Hindlimb muscle (tissue), 1 donor: Measurements from ENCODE around the gene GPC2. TPM values are rescaled to one million over a fixed set of nuclear protein-coding genes. Genes with fewer than 3 reads are reported as not detected.
"Not testable (repeated sequence)": the region's sequence is repeated elsewhere in the genome, so short reads cannot be mapped to it uniquely, and the experiment has no call there.

Experiments used
- DNase-seq: peaks from one replicate; pipeline ENCODE4 v3.0.0-alpha.2; 2013
- polyA plus RNA-seq: library from polyadenylated mRNA; unstranded; fragments of 120-200 nt; gene quantifications from one replicate; pipeline ENCODE4 v1.2.1, GENCODE V29; 2013; ENCODE audit not compliant: insufficient read length

Gene GPC2
- 10.1 TPM for polyA plus RNA-seq

DNA sequence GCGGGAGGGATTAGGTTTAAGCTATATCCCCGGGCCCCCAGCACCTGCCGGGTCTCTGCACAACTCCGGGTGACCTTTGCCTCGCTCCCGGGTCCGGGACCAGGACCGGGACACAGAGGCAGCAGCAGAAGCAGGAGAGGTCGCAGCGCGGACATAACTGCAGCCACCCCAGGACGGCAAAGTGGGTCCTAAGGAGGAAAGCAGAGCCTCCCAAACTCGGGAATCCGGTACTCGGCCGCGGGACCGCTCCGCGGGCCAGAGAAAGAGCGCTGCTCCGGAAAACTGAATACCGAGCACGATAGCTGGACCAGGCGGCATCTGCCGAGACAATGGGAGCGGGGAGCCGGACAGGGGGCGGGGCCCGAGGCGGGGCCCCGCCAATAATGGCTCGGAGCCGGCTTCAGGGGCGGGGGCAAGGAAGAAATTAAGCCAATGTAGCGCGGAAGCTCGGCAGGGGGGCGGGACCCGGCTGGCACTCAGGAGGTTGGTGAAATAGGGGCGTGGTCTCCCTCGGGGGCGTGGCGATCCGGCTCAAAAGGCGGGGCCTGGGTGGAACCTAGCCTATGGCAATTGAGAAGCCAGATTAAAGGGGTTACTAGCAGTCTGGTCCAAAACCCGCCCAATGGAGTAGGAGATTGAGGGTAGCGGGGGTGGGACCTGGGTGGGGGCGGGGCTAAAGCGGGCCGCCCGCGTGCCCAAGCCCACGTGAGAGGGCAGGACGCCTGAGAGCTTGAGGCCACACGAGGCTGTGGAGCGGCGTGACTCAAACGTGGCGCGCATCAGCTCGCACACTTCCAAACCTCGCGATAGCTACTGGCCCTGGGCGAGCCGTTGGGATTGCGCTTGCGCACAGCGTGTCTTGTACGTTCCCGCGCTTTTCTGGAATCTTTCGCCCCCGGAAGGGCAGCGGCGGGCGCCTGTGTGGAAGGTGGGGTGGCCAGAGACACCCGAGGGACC is at the start of gene GPC2, which contains the start of gene STAG3:
Gene GPC2 (minus strand): TSS at position 337 of the 957 bp plus-strand sequence. CDS start 182 bp downstream, at position 155.
Gene STAG3 (plus strand): TSS at position 874 of the 957 bp plus-strand sequence. CDS start 2,639 bp downstream, outside the sequence.
- DNase-seq = peak; percentile 92

- DNase-seq = not testable (repeated sequence)
Observed at GRCh38 chr7:100224891-100225290, 47.7 kb upstream of the GPC2 start.

DNA sequence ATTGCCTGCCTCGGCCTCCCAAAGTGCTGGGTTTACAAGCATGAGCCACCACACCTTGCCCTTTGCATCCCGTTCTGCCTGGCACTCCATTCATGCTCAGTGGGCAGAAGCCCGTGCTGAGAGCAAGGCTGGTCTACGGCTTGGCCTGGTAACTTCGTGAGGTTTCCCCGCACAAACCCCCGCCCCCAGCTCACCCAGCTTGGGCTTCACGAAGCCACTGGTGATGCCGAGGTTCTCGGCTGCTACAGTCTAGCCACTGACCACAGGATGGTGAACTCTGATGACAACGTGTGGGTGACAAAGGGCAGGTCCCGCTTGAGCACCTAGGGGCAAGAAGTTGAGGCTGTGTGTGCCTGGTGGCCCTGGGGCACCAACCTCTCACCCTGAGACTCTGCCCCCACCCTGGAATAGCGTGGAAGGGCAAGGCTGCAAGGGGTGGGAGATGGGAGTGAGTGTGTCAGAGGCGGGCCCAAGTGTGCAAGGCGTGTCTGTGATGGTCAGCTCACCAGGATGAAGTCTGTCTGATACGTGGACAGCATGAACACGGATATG is 46.3 kb upstream of the GPC2 start:
- DNase-seq = not testable (repeated sequence)

DNA sequence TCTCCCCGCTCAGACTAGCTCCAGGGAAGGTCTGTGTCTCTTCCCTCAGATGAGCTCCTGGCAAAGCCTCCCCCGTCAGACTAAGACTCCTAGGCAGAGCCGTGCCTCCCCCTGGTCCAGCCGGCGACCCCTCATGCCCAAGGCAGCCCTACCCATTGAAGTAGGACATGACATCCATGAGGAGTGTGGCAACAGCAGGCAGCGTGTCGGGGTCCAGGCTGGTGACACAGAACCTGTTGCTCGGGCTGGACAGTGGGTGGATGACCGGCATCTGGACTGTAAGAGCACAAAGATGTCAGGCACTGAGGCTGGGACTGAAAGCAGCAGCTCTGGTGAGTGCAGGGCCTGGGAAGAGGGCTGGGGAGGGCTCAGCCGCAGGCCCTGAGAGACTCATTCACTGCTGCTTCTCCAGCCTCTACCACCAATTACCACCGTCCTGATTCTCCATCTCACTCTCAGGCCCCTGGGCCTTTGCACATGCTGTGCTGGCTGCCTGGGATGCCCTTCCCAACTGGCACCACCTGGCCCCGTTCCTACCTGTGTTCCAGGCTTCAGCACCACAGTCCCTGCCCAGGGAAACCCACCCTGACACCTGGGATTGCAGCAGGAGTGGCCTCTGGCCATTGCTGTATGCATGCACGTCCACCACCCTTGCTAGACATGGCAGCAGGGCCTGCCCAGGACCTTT is 45.4 kb upstream of the GPC2 start:
- DNase-seq = no peak

GRCh38 chr7:100221767-100222444 is 44.7 kb upstream of the GPC2 start:
- DNase-seq = no peak

DNA sequence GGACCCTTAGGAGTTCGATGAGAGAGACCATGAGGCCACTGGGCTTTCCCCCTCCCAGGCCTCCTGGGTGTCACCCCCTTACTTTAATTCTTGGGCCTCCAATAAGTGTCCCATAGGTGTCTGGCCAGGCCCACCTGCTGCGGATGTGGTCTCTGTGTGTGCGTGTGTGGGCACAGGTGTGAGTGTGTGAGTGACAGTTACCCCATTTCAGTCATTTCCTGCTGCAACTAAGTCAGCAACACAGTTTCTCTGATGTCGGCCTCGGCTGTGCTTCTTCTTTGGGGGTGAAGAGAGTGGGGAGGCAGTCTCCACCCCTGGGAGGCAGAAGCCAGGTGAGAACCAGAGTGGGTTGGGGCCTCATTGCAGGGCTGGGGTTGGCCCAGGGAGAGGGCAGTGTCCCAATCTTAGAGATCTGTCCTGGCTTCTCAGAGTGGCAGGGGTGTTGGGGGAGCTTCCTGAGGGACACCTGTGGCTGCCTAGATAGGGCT is 44.1 kb upstream of the GPC2 start:
- no peak for DNase-seq

DNA sequence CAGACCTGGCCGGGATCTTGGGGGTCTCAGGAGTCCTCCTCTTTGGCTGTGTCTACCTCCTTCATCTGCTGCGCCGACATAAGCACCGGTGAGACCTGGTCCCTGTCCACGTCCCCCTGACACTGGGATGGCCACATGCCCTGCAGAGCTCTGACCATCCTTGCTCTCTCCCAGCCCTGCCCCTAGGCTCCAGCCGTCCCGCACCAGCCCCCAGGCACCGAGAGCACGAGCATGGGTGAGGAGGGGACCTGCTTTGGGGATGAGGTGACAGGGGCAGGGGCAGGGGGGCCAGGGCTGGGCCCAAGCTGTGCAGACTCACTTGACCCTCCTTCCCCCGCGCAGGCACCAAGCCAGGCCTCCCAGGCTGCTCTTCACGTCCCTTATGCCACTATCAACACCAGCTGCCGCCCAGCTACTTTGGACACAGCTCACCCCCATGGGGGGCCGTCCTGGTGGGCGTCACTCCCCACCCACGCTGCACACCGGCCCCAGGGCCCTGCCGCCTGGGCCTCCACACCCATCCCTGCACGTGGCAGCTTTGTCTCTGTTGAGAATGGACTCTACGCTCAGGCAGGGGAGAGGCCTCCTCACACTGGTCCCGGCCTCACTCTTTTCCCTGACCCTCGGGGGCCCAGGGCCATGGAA is 43.5 kb upstream of the GPC2 start:
- DNase-seq = no peak

GRCh38 chr7:100219801-100220585 is 42.8 kb upstream of the GPC2 start, which contains the start of gene PVRIG:
Gene PVRIG, plus strand, starts transcription at chr7:100219949. Its CDS starts 22 bp downstream, at chr7:100219971.
- DNase-seq = not testable (repeated sequence)

DNA sequence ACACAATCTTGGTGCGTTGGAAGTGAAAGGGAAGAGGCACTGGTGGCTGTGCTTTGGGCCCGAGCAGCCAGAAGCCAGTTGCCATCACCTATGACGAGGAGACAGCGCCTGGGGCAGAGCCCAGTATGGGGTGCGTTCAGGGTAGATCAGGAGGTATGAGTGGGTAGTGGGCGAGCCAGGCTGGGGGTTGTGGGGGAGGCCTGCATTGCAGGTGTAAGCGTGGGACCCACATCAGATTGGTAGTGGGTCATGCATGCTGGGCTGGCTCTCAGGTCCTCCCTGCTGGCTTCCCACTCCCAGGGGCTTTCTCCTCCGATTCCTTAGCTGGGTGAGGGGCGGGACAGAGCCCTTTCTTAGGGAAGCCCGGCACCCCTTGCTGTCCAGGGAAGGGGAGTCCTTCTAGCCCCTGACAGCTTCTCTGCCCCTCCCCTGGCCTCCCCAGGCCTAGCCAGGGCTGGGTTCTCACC is 42.1 kb upstream of the GPC2 start:
- no peak for DNase-seq

DNA sequence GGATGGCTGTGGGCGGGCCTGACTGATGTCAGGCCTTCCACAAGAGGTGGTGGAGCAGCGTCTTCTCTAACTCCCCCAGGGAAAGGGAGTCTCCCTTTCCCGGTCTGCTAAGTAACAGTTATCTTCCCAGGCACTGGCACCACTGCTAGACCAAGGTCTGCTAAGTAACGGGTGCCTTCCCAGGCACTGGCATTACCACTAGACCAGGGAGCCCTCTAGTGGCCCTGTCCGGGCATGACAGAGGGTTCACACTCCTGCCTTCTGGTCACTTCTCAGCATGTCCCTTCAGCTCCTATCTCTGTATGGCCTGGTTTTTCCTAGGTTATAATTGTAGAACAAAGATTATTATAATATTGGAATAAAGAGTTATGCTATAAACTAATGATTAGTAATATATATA is 40.8 kb upstream of the GPC2 start:
- DNase-seq = not testable (repeated sequence)

GRCh38 chr7:100215895-100216294 is 38.7 kb upstream of the GPC2 start:
- DNase-seq = peak; percentile 89

DNA sequence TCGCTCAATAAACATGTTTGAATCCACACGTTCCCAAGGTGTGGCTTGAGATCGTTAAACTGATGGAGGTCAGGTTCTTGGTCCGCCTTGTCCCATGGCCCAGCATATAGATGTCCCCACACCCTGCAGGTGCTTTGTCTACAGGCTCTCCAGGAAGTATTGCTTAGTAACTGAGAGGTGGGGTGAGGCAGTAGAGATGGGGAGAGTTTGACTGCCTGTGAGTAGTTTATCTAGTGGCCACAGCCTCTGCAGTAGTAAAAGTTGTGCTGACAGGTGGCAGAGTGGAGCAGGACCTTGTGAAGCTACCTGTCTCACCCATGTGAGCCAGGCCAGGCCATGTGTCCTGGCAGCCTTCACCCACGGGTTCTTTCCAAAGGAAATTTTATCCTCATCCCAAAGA is 37.2 kb upstream of the GPC2 start:
- not testable (repeated sequence) for DNase-seq

DNA sequence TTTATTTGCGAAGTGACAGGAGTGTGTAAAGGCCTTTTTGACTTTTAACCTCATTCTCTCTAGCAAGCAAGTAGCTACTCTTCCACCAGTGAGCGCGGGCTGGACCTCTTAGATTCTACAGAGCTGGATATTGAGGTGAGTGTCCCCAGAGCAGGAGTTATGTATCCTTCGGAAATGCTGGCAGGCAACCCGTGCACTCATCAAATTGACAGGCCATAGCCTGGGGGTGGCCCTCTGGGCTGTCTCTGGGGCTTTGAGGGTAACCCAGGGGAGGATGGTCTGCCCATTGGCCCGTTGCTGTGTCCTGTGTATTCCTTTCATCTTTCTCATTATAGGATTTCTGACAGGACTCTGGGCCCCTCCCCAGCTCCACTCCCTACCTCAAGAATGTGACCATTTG is 36.5 kb upstream of the GPC2 start:
- DNase-seq = no peak

- DNase-seq = no peak
Observed at GRCh38 chr7:100212631-100213286, 35.6 kb upstream of the GPC2 start.

DNA sequence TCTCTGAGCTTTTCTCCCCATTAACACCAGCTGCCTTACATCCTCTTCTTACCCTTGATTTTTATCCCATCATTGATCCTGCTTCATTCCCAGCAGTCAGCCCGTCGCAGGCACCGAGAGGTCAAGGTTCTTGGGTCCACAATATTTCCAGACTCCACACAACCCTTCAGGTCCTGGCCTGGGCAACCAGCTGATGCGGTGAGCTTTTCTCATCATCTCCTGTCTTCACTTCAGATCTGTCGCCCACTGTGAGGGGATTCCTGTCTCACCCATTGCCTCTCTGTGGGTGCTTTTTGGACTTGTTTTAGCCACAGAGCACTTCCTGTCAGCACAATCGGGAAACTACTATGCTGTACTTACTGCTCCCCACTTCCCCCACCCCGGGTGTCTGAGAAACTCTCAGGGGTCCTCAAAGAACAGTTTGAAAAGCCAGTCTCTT is 34.2 kb upstream of the GPC2 start:
- DNase-seq = no peak

GRCh38 chr7:100210805-100211204 is 33.6 kb upstream of the GPC2 start:
- no peak for DNase-seq

DNA sequence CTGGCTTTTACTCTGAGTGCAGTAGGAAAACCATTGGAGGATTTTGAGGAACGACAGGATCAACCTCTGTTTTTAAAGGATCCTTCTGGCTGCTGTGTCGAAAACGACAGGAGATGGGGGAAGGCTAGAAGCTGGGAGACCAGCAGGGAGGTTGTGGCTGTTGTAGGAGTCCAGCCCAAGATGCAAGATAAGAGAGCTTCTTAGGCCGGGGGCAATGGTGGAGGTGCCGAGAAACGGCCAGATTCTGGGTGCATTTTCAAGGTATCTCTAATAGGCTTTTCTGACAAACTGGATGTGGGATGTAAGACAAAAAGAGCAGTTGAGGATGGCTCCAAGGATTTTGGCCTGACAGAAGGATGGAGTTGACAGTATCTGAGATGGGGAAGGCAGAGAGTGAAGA is 32.3 kb upstream of the GPC2 start:
- DNase-seq = no peak

- DNase-seq = no peak
Observed at GRCh38 chr7:100208911-100209408, 31.8 kb upstream of the GPC2 start.

DNA sequence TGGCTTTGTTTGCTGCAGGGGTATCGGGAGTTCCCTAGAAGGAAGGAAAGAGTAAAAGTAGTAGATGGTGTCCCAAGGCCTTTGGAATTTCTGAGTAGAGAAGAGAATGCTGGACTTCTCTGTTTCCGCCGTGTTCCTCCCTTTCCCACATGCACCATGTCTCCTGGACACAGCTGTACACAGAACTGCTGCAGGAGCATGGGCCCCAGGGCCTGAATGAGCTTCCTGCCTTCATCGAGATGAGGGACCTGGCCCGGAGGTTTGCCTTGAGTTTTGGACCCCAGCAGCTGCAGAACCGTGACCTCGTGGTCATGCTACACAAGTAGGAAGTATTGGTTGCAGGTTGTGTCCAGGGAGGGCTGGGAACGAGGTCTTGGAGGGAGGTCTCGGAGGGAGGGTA is 27.3 kb upstream of the GPC2 start:
- no peak for DNase-seq

DNA sequence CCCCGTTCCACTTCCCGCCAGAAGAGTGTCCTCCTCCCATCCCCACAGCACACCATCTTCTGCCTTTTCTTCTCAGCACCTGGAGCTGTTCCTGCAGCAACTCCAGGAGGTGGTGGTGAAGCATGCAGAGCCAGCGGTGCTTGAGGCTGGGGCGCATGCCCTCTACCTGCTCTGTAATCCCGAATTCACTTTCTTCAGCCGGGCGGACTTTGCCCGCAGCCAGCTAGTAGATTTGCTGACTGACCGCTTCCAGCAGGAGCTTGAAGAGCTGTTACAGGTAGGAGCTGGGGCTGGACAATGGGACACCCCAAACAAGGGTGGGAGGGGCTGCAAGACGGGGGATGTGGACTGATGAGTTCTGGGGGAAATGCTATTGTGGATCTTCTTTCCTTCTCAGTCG is 23.5 kb upstream of the GPC2 start:
- no peak for DNase-seq
